Neuronal stem cell (in vitro differentiated cells): ENCODE data around the gene GPR179.
"Not testable (repeated sequence)": the region's sequence is repeated elsewhere in the genome, so short reads cannot be mapped to it uniquely, and the experiment has no call there.

Experiments
- DNase-seq: peaks from one replicate; pipeline ENCODE4 v3.0.0-alpha.2; 2013; ENCODE audit warnings: low spot score
- H2AFZ ChIP-seq: one replicate; pipeline ENCODE4 v1.6.1; 2013; ENCODE audit warnings: mild to moderate bottlenecking, low read length, inconsistent platforms
- H2AK5ac ChIP-seq: 2 replicates; pipeline ENCODE4 v1.6.1; 2013; ENCODE audit warnings: low read depth, mild to moderate bottlenecking, inconsistent platforms, low read length, moderate library complexity, mixed read lengths
- H2BK120ac ChIP-seq: 2 replicates; pipeline ENCODE4 v1.6.1; 2013; ENCODE audit warnings: low read depth, mild to moderate bottlenecking, inconsistent platforms, low read length, moderate library complexity, mixed read lengths
- H2BK12ac ChIP-seq: one replicate; pipeline ENCODE4 v1.6.1; 2013; ENCODE audit warnings: low read length, inconsistent platforms
- H2BK15ac ChIP-seq: 2 replicates; pipeline ENCODE4 v1.6.1; 2013; ENCODE audit warnings: mild to moderate bottlenecking, low read length, inconsistent platforms, mixed read lengths
- H2BK5ac ChIP-seq: one replicate; pipeline ENCODE4 v1.6.1; 2013; ENCODE audit warnings: inconsistent platforms, mild to moderate bottlenecking, low read length, moderate library complexity
- H3K14ac ChIP-seq: one replicate; pipeline ENCODE4 v1.6.1; 2013; ENCODE audit warnings: low read length, inconsistent platforms
- H3K18ac ChIP-seq: 2 replicates; pipeline ENCODE4 v1.6.1; 2013; ENCODE audit warnings: low read length, inconsistent platforms
- H3K23ac ChIP-seq: 2 replicates; pipeline ENCODE4 v1.6.1; 2013; ENCODE audit warnings: low read depth, mild to moderate bottlenecking, mixed read lengths, low read length, inconsistent platforms; ENCODE audit not compliant: poor library complexity
- H3K27ac ChIP-seq: replicated peaks from 3 replicates; pipeline ENCODE4 v1.5.1; 2013; ENCODE audit warnings: low read length, inconsistent platforms
- H3K27me3 ChIP-seq, 3 experiments: 2 replicates each; pipeline ENCODE4 v1.6.1; 2013; ENCODE audit warnings: low read length in 3 of 3, mild to moderate bottlenecking in 2 of 3, inconsistent platforms in 1 of 3, low read depth in 1 of 3, mixed read lengths in 1 of 3, moderate library complexity in 1 of 3; ENCODE audit not compliant: control insufficient read depth in 3 of 3, insufficient read depth in 3 of 3
- H3K36me3 ChIP-seq, 2 donors: replicated peaks in 1 of 2; 2 replicates each; pipeline ENCODE4 v1.6.1; 2013; ENCODE audit warnings: low read length in 2 of 2; ENCODE audit not compliant: control insufficient read depth in 2 of 2, insufficient read depth in 2 of 2
- H3K4ac ChIP-seq: 2 replicates; pipeline ENCODE4 v1.6.1; 2013; ENCODE audit warnings: inconsistent platforms, mild to moderate bottlenecking, low read length, moderate library complexity
- H3K4me1 ChIP-seq, 2 donors: 1 replicate in 1 of 2; 2 replicates in 1 of 2; pipeline ENCODE4 v1.6.1; 2013; ENCODE audit warnings: low read length in 2 of 2, low read depth in 1 of 2; ENCODE audit not compliant: control insufficient read depth in 2 of 2, insufficient read depth in 1 of 2
- H3K4me2 ChIP-seq: one replicate; pipeline ENCODE4 v1.6.1; 2013; ENCODE audit warnings: mild to moderate bottlenecking, low read length, inconsistent platforms; ENCODE audit not compliant: insufficient read depth, poor library complexity, severe bottlenecking
- H3K4me3 ChIP-seq, 2 donors: 2 replicates each; pipeline ENCODE4 v1.5.1; 2013; ENCODE audit warnings: low read length in 2 of 2, mild to moderate bottlenecking in 2 of 2, inconsistent platforms in 1 of 2, moderate library complexity in 1 of 2
- H3K79me1 ChIP-seq: one replicate; pipeline ENCODE4 v1.6.1; 2013; ENCODE audit warnings: low read depth, mild to moderate bottlenecking, inconsistent platforms, low read length, moderate library complexity
- H3K9ac ChIP-seq: one replicate; pipeline ENCODE4 v1.6.1; 2013; ENCODE audit warnings: mild to moderate bottlenecking, low read depth, low read length, inconsistent platforms; ENCODE audit not compliant: poor library complexity
- H3K9me3 ChIP-seq, 2 donors: replicated peaks in 1 of 2; 2 replicates each; pipeline versions ENCODE3 to v1.6.1; 2013; ENCODE audit warnings: low read length in 2 of 2, mild to moderate bottlenecking in 2 of 2, inconsistent platforms in 1 of 2, low read depth in 1 of 2, mixed read lengths in 1 of 2, moderate library complexity in 1 of 2; ENCODE audit not compliant: control insufficient read depth in 2 of 2, insufficient read depth in 1 of 2
- H4K8ac ChIP-seq: one replicate; pipeline ENCODE4 v1.6.1; 2013; ENCODE audit warnings: low read depth, mild to moderate bottlenecking, inconsistent platforms, low read length, moderate library complexity
- H4K91ac ChIP-seq: one replicate; pipeline ENCODE4 v1.6.1; 2013; ENCODE audit warnings: low read length, low read depth, mild to moderate bottlenecking, inconsistent platforms; ENCODE audit not compliant: poor library complexity
- WGBS, 2 donors: extraction: QIAGEN DNeasy Blood & Tissue Kit; methylation state at CpG; one replicate each; pipeline ENCODE4 v1.1.7; 2013; ENCODE audit warnings: missing lambda C conversion rate in 2 of 2, mixed read lengths in 1 of 2; ENCODE audit not compliant: insufficient read length in 2 of 2, insufficient replicate concordance in 1 of 2; ENCODE audit errors: extremely low coverage in 2 of 2; 5-methylcytosine and 5-hydroxymethylcytosine counted together

Gene GPR179

DNA sequence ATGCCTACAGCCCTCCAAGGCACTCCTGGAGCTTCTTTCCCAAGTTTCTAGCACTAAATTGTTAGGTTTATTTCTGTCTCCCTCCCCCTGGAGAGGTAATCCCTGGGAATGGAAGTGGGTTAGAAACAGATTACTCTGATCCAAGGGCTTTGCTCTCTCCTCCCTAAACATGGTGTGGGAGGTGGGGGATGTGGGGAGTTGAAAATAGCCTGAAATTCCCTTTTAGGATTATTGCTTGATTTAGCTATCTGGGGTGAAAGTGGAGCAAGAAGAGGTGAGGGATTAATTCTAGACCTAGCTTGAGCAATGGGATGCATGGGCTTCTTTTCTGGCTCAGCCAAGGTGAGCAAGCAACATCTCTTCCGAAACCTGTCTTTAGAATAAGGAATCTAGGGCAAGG is 54.0 kb downstream of the GPR179 start:
- not testable (repeated sequence) for DNase-seq, H3K4me1 ChIP-seq, H2BK12ac ChIP-seq, H3K27ac ChIP-seq, H2BK120ac ChIP-seq, H4K91ac ChIP-seq, H2BK5ac ChIP-seq, H3K14ac ChIP-seq, H2BK15ac ChIP-seq, H3K4me3 ChIP-seq, H2AK5ac ChIP-seq, H4K8ac ChIP-seq, H2AFZ ChIP-seq, H3K4ac ChIP-seq, H3K9ac ChIP-seq, H3K4me2 ChIP-seq, H3K9me3 ChIP-seq, H3K18ac ChIP-seq, H3K23ac ChIP-seq, H3K27me3 ChIP-seq, H3K36me3 ChIP-seq, H3K79me1 ChIP-seq
- WGBS, 2 donors, result no CpG with 5 or more reads among the region's 1 CpG

DNA sequence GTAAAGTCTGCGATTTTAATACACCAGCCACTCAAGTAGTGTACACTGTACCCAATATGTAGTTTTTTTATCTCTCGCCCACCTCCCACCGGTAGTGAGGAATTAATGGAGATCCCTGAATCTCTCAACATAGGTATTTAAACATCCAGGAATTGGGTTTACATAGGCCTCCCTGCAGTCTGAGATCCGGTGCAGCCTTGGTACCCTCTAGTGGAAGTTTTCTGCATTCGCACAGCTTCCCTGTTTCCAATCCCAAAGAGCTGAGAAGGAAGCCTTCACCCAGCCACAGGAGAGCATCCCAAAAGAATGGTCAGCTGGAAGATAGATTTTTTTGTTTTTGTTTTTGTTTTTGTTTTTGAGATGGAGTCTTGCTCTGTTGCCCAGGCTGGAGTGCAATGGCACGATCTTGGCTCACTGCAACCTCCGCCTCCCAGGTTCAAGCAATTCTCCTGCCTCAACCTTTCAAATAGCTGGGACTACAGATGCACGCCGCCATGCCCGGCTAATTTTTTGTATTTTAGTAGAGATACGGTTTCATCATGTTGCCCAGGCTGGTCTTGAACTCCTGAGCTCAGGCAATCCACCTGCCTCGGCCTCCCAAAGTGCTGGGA is 55.4 kb downstream of the GPR179 start:
- not testable (repeated sequence) for H2AK5ac ChIP-seq, H3K14ac ChIP-seq, H2BK12ac ChIP-seq, H3K4ac ChIP-seq, H2BK15ac ChIP-seq, H4K91ac ChIP-seq, H2BK5ac ChIP-seq, H3K9ac ChIP-seq, H3K4me3 ChIP-seq, H2AFZ ChIP-seq, DNase-seq, H3K27ac ChIP-seq, H2BK120ac ChIP-seq, H3K36me3 ChIP-seq, H3K27me3 ChIP-seq, H3K4me1 ChIP-seq, H3K4me2 ChIP-seq, H3K18ac ChIP-seq, H3K79me1 ChIP-seq, H4K8ac ChIP-seq, H3K23ac ChIP-seq, H3K9me3 ChIP-seq
- WGBS, 2 donors, result no CpG with 5 or more reads among the region's 12 CpGs

DNA sequence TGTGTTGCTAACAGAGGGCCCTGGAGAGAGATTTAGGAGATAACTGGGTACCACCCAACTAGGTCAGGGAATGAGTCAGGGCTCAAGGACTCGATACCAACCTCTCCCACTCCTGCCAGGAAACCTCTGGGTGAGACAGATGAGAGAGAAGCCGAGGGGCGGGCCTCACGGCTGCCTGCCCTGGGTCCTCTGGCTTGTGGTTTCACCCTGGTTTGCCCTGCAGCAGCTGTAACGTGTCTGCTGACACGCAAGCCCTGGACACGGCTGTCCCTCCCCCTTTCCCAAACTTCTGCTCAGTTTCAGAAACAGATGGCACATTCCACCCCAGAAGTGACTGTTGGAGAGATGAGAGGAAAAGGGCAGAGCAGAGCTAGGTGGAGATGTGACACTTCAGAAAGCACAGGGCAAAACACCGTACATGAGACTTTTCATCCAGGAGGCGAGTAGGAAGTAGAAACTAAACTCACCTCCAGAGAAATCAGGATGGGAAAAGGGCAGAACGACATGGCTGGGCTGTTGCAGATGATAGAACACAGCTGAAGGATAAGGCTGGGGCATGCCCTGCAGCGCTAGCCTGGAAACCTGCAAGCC is 57.2 kb downstream of the GPR179 start:
- H4K91ac ChIP-seq, H3K4me3 ChIP-seq, H4K8ac ChIP-seq, H3K4me1 ChIP-seq, H2BK15ac ChIP-seq, H3K9me3 ChIP-seq, H2BK120ac ChIP-seq, H3K79me1 ChIP-seq, H3K14ac ChIP-seq, H3K9ac ChIP-seq, H3K36me3 ChIP-seq, H2AK5ac ChIP-seq, H2BK5ac ChIP-seq, H3K18ac ChIP-seq, H3K4ac ChIP-seq, H2BK12ac ChIP-seq, H3K27ac ChIP-seq, DNase-seq, H3K27me3 ChIP-seq, H3K4me2 ChIP-seq, H3K23ac ChIP-seq: not testable (repeated sequence)
- WGBS, 2 donors, result no CpG with 5 or more reads among the region's 11 CpGs
- H2AFZ ChIP-seq, result peak overlapping the region; percentile 79

DNA sequence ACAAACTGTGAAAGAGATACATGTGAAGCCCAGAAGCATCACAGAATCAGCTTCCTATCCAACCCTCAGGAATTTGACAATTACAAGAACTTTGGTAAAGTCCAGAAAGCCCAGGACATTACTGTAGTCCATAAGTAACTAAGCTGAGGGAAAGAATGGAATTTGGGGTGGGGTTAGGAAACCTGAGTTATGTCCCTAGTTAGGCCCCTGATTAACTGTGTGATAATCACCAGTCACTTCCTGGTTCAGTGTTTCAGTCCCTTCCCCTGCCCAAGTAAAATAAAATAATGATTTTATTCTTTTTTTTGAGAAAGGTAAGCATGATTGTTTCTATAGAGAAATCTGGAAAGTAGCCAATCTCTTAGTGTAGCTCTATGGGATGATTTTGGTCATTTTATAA is 57.8 kb downstream of the GPR179 start:
- not testable (repeated sequence) for H3K9me3 ChIP-seq, H2BK5ac ChIP-seq, H3K79me1 ChIP-seq, H3K9ac ChIP-seq, H4K91ac ChIP-seq, H4K8ac ChIP-seq, H3K4ac ChIP-seq, H3K4me1 ChIP-seq, H2AFZ ChIP-seq, H3K27ac ChIP-seq, DNase-seq, H3K4me2 ChIP-seq, H3K23ac ChIP-seq, H3K18ac ChIP-seq, H3K27me3 ChIP-seq, H2BK120ac ChIP-seq, H2BK12ac ChIP-seq, H3K14ac ChIP-seq, H3K36me3 ChIP-seq, H2AK5ac ChIP-seq, H2BK15ac ChIP-seq, H3K4me3 ChIP-seq
